Spleen (tissue), 11 donors: Measurements from ENCODE around the gene RO60. TPM values are rescaled to one million over a fixed set of nuclear protein-coding genes. Genes with fewer than 3 reads are reported as not detected.

Experiments used
- DNase-seq: peaks from one replicate; pipeline ENCODE4 v3.0.0-alpha.2; 2020
- H3K27ac ChIP-seq, 8 donors: fragments of 200-600 bp; sonication (generic) in 7 of 8; 1 replicate in 4 of 8; 2 replicates in 4 of 8; pipeline versions ENCODE4 v1.5.0 to v1.8.0; 2016 to 2021; ENCODE audit warnings: inconsistent platforms in 4 of 8, mild to moderate bottlenecking in 4 of 8, moderate library complexity in 1 of 8
- H3K27me3 ChIP-seq, 7 donors: fragments of 200-600 bp; sonication (generic) in 6 of 7; replicated peaks in 1 of 7; 1 replicate in 4 of 7; 2 replicates in 3 of 7; pipeline versions ENCODE4 v1.5.0 to v1.8.0; 2016 to 2021; ENCODE audit warnings: inconsistent platforms in 3 of 7, mild to moderate bottlenecking in 1 of 7
- H3K36me3 ChIP-seq, 6 donors: fragments of 200-600 bp; sonication (generic) in 5 of 6; 1 replicate in 4 of 6; 2 replicates in 2 of 6; pipeline versions ENCODE4 v1.5.0 to v1.8.0; 2016 to 2021; ENCODE audit warnings: inconsistent platforms in 2 of 6
- H3K4me1 ChIP-seq, 6 donors: fragments of 200-600 bp; sonication (generic) in 5 of 6; 1 replicate in 3 of 6; 2 replicates in 3 of 6; pipeline versions ENCODE4 v1.5.0 to v1.8.0; 2016 to 2021; ENCODE audit warnings: inconsistent platforms in 3 of 6
- H3K4me3 ChIP-seq, 8 donors: fragments of 200-600 bp; sonication (generic) in 7 of 8; 1 replicate in 4 of 8; 2 replicates in 4 of 8; pipeline versions ENCODE4 v1.5.0 to v1.8.0; 2016 to 2021; ENCODE audit warnings: inconsistent platforms in 4 of 8, mild to moderate bottlenecking in 4 of 8, moderate library complexity in 2 of 8
- H3K9me3 ChIP-seq, 8 donors: fragments of 200-600 bp; sonication (generic) in 7 of 8; 1 replicate in 4 of 8; 2 replicates in 4 of 8; pipeline versions ENCODE4 v1.5.0 to v1.8.0; 2016 to 2021; ENCODE audit warnings: inconsistent platforms in 4 of 8
- CTCF ChIP-seq, 11 experiments: fragments of 200-600 bp in 7 of 11; fragments of 450-650 bp in 4 of 11; sonication (generic) in 4 of 11; IDR thresholded peaks in 8 of 11; conservative IDR thresholded peaks in 3 of 11; 1 replicate in 7 of 11; 2 replicates in 4 of 11; pipeline versions ENCODE4 v1.4.0 to v1.8.0; 2016 to 2021; ENCODE audit warnings: antibody characterized with exemption in 11 of 11, inconsistent platforms in 4 of 11, mild to moderate bottlenecking in 1 of 11
- POLR2A ChIP-seq, 3 donors: fragments of 450-650 bp; IDR thresholded peaks; one replicate each; pipeline ENCODE4 v1.5.1; 2017; ENCODE audit warnings: antibody characterized with exemption in 3 of 3, mild to moderate bottlenecking in 1 of 3
- POLR2AphosphoS5 ChIP-seq, 3 donors: sonication (generic); formaldehyde crosslinking; IDR thresholded peaks; one replicate each; pipeline ENCODE4 v1.5.1; 2017; ENCODE audit warnings: antibody characterized with exemption in 3 of 3
- WGBS, 5 donors: extraction: QIAGEN DNeasy Blood & Tissue Kit in 3 of 5; methylation state at CpG; one replicate each; pipeline versions ENCODE4 v1.1.5 to v1.1.7; 2013 to 2018; 5-methylcytosine and 5-hydroxymethylcytosine counted together
- intact Hi-C: fragments of 100-400 bp; cut with DNase I; formaldehyde crosslinking; loops from one replicate; pipeline ENCODE4 v1.15.0; 2023; ENCODE audit warnings: low total_unique reads
- polyA plus RNA-seq, 3 donors: library from polyadenylated mRNA; stranded (reverse); fragments of 200-250 nt; gene quantifications; one replicate each; pipeline ENCODE4 v1.2.1, GENCODE V29; 2013
- total RNA-seq, 7 donors: library from RNA; depleted of rRNA in 3 of 7; stranded (reverse); fragments of >200 nt in 3 of 7; fragmentation: NEBNext Ultra II Directional in 4 of 7; extraction: Animal tissue kit (Norgen Biotek cat#: 25700) in 4 of 7; gene quantifications; one replicate each; pipeline versions ENCODE4 v1.1.0 to v1.2.1, GENCODE V29; 2016 to 2021
- donor health status: healthy with polysubstance abuse.
- donor health status: DM: no; HTN: no; CAD: no; lungs with moderate emphysema.
- donor health status: DM: no; HTN: no; CAD: no.
- donor health status: Bipolar disorder and iron deficiency.
- donor health status: healthy.
- donor health status: DM: no; HTN: no; CAD: no.
- donor health status: DM: yes; HTN: yes; CAD: no.

RO60 gene
- total and polyA plus RNA-seq, 10 donors, result 4.7 to 87.1 (median 73.0) TPM

- peaks cover 0 to 82% (median 23%) of the 10 kb centered on the region in 6 donors for H3K36me3 ChIP-seq
- H3K4me3 ChIP-seq, result no peak overlapping the region
- peak overlapping the region in 1 of 8 donors; percentile 18 for H3K27ac ChIP-seq
- intact Hi-C loops, result no loop called here
- TF ChIP-seq POLR2AphosphoS5 (IDR thresholded peaks at IDR 0.05) (no peak), CTCF (IDR thresholded peaks at IDR 0.05 in 8 of 11, conservative IDR thresholded peaks at IDR 0.05 in 3 of 11) (no peak), POLR2A (IDR thresholded peaks at IDR 0.05) (no peak)
- whole genome bisulfite sequencing, 5 donors, result 69 to 79% (median 71%) methylated on average over 3 of the region's 3 CpGs
- H3K27me3 ChIP-seq, result no peaks in the 10 kb centered on the region
- H3K9me3 ChIP-seq, result no peaks in the 10 kb centered on the region
- H3K4me1 ChIP-seq, result no peaks in the 10 kb centered on the region
- DNase-seq, result no peak
Measured at GRCh38 chr1:193087893-193088292, 28.5 kb downstream of the RO60 start.

GRCh38 chr1:193090865-193091264, 31.5 kb downstream of the RO60 start:
- Histone ChIP-seq H3K9me3 (no peaks in the 10 kb centered on the region), H3K4me3 (no peak overlapping the region), H3K36me3 (peaks cover 0 to 82% (median 19%) of the 10 kb centered on the region in 6 donors), H3K27me3 (no peaks in the 10 kb centered on the region), H3K4me1 (no peaks in the 10 kb centered on the region), H3K27ac (no peak overlapping the region)
- no peak for DNase-seq
- 89 to 99% (median 96%) methylated on average over 1 of the region's 1 CpG for WGBS, 5 donors
- intact Hi-C loops, result no loop called here
- TF ChIP-seq POLR2A (IDR thresholded peaks at IDR 0.05) (no peak), POLR2AphosphoS5 (IDR thresholded peaks at IDR 0.05) (no peak), CTCF (IDR thresholded peaks at IDR 0.05 in 8 of 11, conservative IDR thresholded peaks at IDR 0.05 in 3 of 11) (no peak)

- no peak overlapping the region for H3K4me3 ChIP-seq
- no peaks in the 10 kb centered on the region for H3K4me1 ChIP-seq
- no peak for DNase-seq
- intact Hi-C loops, result no loop called here
- no peaks in the 10 kb centered on the region for H3K27me3 ChIP-seq
- H3K36me3 ChIP-seq, result peaks cover 0 to 95% (median 42%) of the 10 kb centered on the region in 6 donors
- TF ChIP-seq CTCF (IDR thresholded peaks at IDR 0.05 in 8 of 11, conservative IDR thresholded peaks at IDR 0.05 in 3 of 11) (no peak), POLR2A (IDR thresholded peaks at IDR 0.05) (no peak), POLR2AphosphoS5 (IDR thresholded peaks at IDR 0.05) (no peak)
- H3K9me3 ChIP-seq, result no peaks in the 10 kb centered on the region
- WGBS, 5 donors, result 74 to 92% (median 85%) methylated on average over 11 of the region's 11 CpGs
- peak overlapping the region in 2 of 8 donors; percentile 24 to 56 for H3K27ac ChIP-seq
Measured at GRCh38 chr1:193094112-193094511, 34.7 kb downstream of the RO60 start.

- Histone ChIP-seq H3K4me3 (no peak overlapping the region), H3K27me3 (no peaks in the 10 kb centered on the region), H3K36me3 (peaks cover 0 to 34% (median 24%) of the 10 kb centered on the region in 6 donors), H3K4me1 (peaks cover 9 to 38% (median 23%) of the 10 kb centered on the region in 6 donors), H3K9me3 (no peaks in the 10 kb centered on the region), H3K27ac (no peak overlapping the region)
- no peak for DNase-seq
- TF ChIP-seq CTCF (IDR thresholded peaks at IDR 0.05 in 8 of 11, conservative IDR thresholded peaks at IDR 0.05 in 3 of 11) (no peak), POLR2A (IDR thresholded peaks at IDR 0.05) (no peak), POLR2AphosphoS5 (IDR thresholded peaks at IDR 0.05) (no peak)
- WGBS, 5 donors, result 81 to 93% (median 87%) methylated on average over 5 of the region's 5 CpGs
- intact Hi-C loops, result no loop called here
Measured at GRCh38 chr1:193102662-193103061, 43.2 kb downstream of the RO60 start.
